Natural killer cell (primary cell): ENCODE measurements around the gene ZCCHC18. TPM values are rescaled to one million over a fixed set of nuclear protein-coding genes. Genes with fewer than 3 reads are reported as not detected.

ENCODE experiments used
- ATAC-seq, 3 donors: fragments of 150-1000 bp in 2 of 3; fragments of 200-7000 bp in 1 of 3; cut with Tn5 transposase; 1 replicate in 1 of 3; 2 replicates in 2 of 3; pipeline ENCODE4 v1.10.0; 2021; ENCODE audit warnings: mild to moderate bottlenecking in 2 of 3, moderate library complexity in 2 of 3
- DNase-seq, 2 donors: peaks; one replicate each; pipeline versions ENCODE4 v3.0.0 to v3.0.0-alpha.2; 2013 to 2021; ENCODE audit warnings: mixed read lengths in 1 of 2
- H3K27ac ChIP-seq: one replicate; pipeline ENCODE4 v1.5.1; 2013; ENCODE audit warnings: mild to moderate bottlenecking, low read length
- H3K27me3 ChIP-seq: one replicate; pipeline ENCODE4 v1.6.1; 2013; ENCODE audit warnings: low read length; ENCODE audit not compliant: control insufficient read depth, insufficient read depth
- H3K36me3 ChIP-seq: one replicate; pipeline ENCODE4 v1.6.1; 2013; ENCODE audit warnings: low read length; ENCODE audit not compliant: control insufficient read depth, insufficient read depth
- H3K4me1 ChIP-seq: one replicate; pipeline ENCODE4 v1.6.1; 2013; ENCODE audit warnings: low read length; ENCODE audit not compliant: control insufficient read depth, insufficient read depth
- H3K4me3 ChIP-seq: one replicate; pipeline ENCODE4 v1.5.1; 2013; ENCODE audit warnings: low read length
- H3K9me3 ChIP-seq: one replicate; pipeline ENCODE4 v1.6.1; 2013; ENCODE audit warnings: low read length; ENCODE audit not compliant: control insufficient read depth, insufficient read depth
- H3K27ac Mint-ChIP-seq, 2 donors: one replicate each; pipeline ENCODE4 v1.8.0; 2022; ENCODE audit warnings: mild to moderate bottlenecking in 2 of 2, mixed read lengths in 2 of 2, moderate library complexity in 1 of 2
- H3K27me3 Mint-ChIP-seq, 2 donors: one replicate each; pipeline ENCODE4 v1.8.0; 2022; ENCODE audit warnings: low read depth in 2 of 2, mixed read lengths in 2 of 2
- H3K36me3 Mint-ChIP-seq: one replicate; pipeline ENCODE4 v1.8.0; 2022; ENCODE audit warnings: mixed read lengths
- H3K4me1 Mint-ChIP-seq, 2 donors: one replicate each; pipeline ENCODE4 v1.8.0; 2022; ENCODE audit warnings: mixed read lengths in 2 of 2
- H3K4me3 Mint-ChIP-seq: one replicate; pipeline ENCODE4 v1.8.0; 2022; ENCODE audit warnings: mild to moderate bottlenecking, moderate library complexity, mixed read lengths
- H3K9me3 Mint-ChIP-seq, 2 donors: one replicate each; pipeline ENCODE4 v1.8.0; 2022; ENCODE audit warnings: mixed read lengths in 2 of 2
- CTCF ChIP-seq: fragments of 200-600 bp; IDR thresholded peaks from one replicate; pipeline ENCODE4 v1.8.0; 2022; ENCODE audit warnings: antibody characterized with exemption
- WGBS: methylation state at CpG from one replicate; pipeline ENCODE4 v1.1.7; 2013; ENCODE audit warnings: missing lambda C conversion rate; ENCODE audit not compliant: insufficient coverage; 5-methylcytosine and 5-hydroxymethylcytosine counted together
- intact Hi-C: fragments of 100-400 bp; cut with micrococcal nuclease; formaldehyde crosslinking; loops from one replicate; pipeline ENCODE4 v1.14.2; 2022
- total RNA-seq, 4 donors: library from RNA; stranded (reverse); fragments of 120-200 nt in 1 of 4; gene quantifications; one replicate each; pipeline versions ENCODE4 v1.2.3 to v1.2.4, GENCODE V29; 2013 to 2022

ZCCHC18 gene
- total RNA-seq, 3 donors from 2014 or later (not counting 1 experiment from before 2014, with no cell fraction given), result 4.4 to 8.9 (median 5.6) TPM

- DNase-seq (peak in 1 of 2 donors; percentile 87), ATAC-seq (peak; percentile 67 to 88 (median 87))
- Histone ChIP-seq H3K27me3 (no peaks in the 10 kb centered on the region), H3K27ac (no peak overlapping the region), H3K9me3 (no peaks in the 10 kb centered on the region), H3K4me1 (no peaks in the 10 kb centered on the region), H3K4me3 (no peak overlapping the region), H3K36me3 (no peaks in the 10 kb centered on the region)
- Mint-ChIP-seq H3K27ac (peak overlapping the region in 1 of 2 donors; percentile 76), H3K9me3 (no peaks in the 10 kb centered on the region), H3K36me3 (no peaks in the 10 kb centered on the region), H3K4me1 (peaks cover 0 to 4% of the 10 kb centered on the region in 2 donors), H3K4me3 (no peak overlapping the region), H3K27me3 (peaks cover 0 to 15% of the 10 kb centered on the region in 2 donors)
- peak; percentile 42 for TF ChIP-seq CTCF
- intact Hi-C loops, result loop anchor here (1.0 kb wide), 2 partner anchors 14 to 38 kb away; partner anchors contain the start of gene ZCCHC18
- 0% methylated on average over 1 of the region's 4 CpGs for WGBS
Observed at GRCh38 chrX:104098151-104098808, 14.0 kb upstream of the ZCCHC18 start.

- no peak for TF ChIP-seq CTCF
- H3K36me3 ChIP-seq, result no peaks in the 10 kb centered on the region
- no peak for ATAC-seq
Observed at GRCh38 chrX:104098919-104099318, 13.4 kb upstream of the ZCCHC18 start.

GRCh38 chrX:104104676-104105075 is 7.6 kb upstream of the ZCCHC18 start:
- Mint-ChIP-seq H3K4me1 (peaks cover 17 to 36% of the 10 kb centered on the region in 2 donors), H3K36me3 (no peaks in the 10 kb centered on the region), H3K9me3 (no peaks in the 10 kb centered on the region), H3K4me3 (no peak overlapping the region), H3K27ac (no peak overlapping the region), H3K27me3 (peaks cover 0 to 12% of the 10 kb centered on the region in 2 donors)
- no peak overlapping the region for H3K4me3 ChIP-seq
- no peaks in the 10 kb centered on the region for H3K36me3 ChIP-seq
- ATAC-seq (no peak), DNase-seq (no peak)
- TF ChIP-seq CTCF, result no peak
- WGBS, result 94% methylated on average over 10 of the region's 10 CpGs
- no peak overlapping the region for H3K27ac ChIP-seq
- intact Hi-C loops, result no loop called here
- no peaks in the 10 kb centered on the region for H3K9me3 ChIP-seq
- no peaks in the 10 kb centered on the region for H3K27me3 ChIP-seq
- peaks cover 24% of the 10 kb centered on the region for H3K4me1 ChIP-seq

More at GRCh38 chrX:104098919-104099318, 13.4 kb upstream of the ZCCHC18 start:
- no peak for DNase-seq
- H3K27me3 Mint-ChIP-seq, result peaks cover 0 to 15% of the 10 kb centered on the region in 2 donors
- no peaks in the 10 kb centered on the region for H3K36me3 Mint-ChIP-seq
- peak overlapping the region in 1 of 2 donors; percentile 76 for H3K27ac Mint-ChIP-seq
- no peak overlapping the region for H3K4me3 Mint-ChIP-seq
- intact Hi-C loops, result loop anchor here (1.0 kb wide), 2 partner anchors 13 to 37 kb away; partner anchors contain the start of gene ZCCHC18
- Histone ChIP-seq H3K9me3 (no peaks in the 10 kb centered on the region), H3K4me1 (no peaks in the 10 kb centered on the region), H3K27ac (no peak overlapping the region), H3K4me3 (no peak overlapping the region), H3K27me3 (no peaks in the 10 kb centered on the region)
- peaks cover 0 to 4% of the 10 kb centered on the region in 2 donors for H3K4me1 Mint-ChIP-seq
- no peaks in the 10 kb centered on the region for H3K9me3 Mint-ChIP-seq
